ENCODE data around the gene CPE.

DNA sequence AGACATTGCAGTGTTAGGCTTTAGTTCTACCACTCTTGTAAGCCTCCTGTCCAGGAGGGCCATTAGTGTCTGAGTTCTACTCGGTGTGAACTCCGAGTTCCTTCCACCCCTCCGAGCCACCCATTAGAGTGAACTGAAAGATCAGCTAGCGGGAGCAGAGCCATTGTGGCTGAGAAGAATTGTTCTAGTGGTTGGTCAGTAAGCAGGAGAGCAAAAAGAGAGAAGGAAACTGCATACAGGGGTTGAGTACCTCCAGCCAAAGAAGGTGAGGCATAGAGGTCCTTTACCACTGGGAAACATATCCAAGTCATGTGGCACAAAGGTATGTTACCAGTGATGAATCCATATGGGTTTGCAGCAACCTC lies 96.9 kb downstream of the CPE start:
- TF ChIP-seq POLR2AphosphoS5 (IDR thresholded peaks at IDR 0.05) (no peak), CTCF (IDR thresholded peaks at IDR 0.05) (no peak), POLR2A (IDR thresholded peaks at IDR 0.05) (no peak)
